ENCODE results near the gene BAHCC1.

DNA sequence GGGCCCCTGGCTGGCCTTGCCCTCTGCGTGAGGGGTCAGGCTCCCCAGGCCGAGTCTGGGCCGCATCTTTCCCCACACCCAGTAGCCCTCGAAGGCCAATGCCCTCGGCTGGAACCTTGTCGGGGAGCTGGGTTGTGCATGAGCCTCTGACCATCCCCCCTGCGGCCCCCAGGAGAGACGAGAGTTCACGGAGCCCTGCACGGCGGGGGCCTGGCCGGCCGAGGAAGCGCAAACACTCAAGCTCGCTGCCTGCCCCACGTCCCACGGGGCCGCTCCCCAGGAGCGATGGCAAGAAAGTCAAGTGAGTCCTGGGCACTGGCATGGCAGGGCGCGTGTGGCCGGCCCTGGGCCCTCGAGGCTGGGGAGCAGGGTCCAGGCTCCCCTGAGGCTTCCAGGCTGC, 57.3 kb downstream of the BAHCC1 start:
- TF ChIP-seq, protein P1, sequence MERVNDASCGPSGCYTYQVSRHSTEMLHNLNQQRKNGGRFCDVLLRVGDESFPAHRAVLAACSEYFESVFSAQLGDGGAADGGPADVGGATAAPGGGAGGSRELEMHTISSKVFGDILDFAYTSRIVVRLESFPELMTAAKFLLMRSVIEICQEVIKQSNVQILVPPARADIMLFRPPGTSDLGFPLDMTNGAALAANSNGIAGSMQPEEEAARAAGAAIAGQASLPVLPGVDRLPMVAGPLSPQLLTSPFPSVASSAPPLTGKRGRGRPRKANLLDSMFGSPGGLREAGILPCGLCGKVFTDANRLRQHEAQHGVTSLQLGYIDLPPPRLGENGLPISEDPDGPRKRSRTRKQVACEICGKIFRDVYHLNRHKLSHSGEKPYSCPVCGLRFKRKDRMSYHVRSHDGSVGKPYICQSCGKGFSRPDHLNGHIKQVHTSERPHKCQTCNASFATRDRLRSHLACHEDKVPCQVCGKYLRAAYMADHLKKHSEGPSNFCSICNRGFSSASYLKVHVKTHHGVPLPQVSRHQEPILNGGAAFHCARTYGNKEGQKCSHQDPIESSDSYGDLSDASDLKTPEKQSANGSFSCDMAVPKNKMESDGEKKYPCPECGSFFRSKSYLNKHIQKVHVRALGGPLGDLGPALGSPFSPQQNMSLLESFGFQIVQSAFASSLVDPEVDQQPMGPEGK (CRISPR knock-in tag; IDR thresholded peaks at IDR 0.05; ENCODE audit: borderline replicate concordance), result no peak
- TF ChIP-seq TSHZ2 (CRISPR knock-in tag; IDR thresholded peaks at IDR 0.05), result no peak
- no peak for TF ChIP-seq ESRRG (CRISPR knock-in tag; IDR thresholded peaks at IDR 0.05)
- no peak for TF ChIP-seq CSDC2 (CRISPR knock-in tag; IDR thresholded peaks at IDR 0.05)
- no peak for TF ChIP-seq ZC3H10 (CRISPR knock-in tag; IDR thresholded peaks at IDR 0.05)
- no peak for TF ChIP-seq ZFP3 (CRISPR knock-in tag; IDR thresholded peaks at IDR 0.05)
- no peak for TF ChIP-seq ZNF8 (CRISPR knock-in tag; IDR thresholded peaks at IDR 0.05)
- TF ChIP-seq, protein P2, sequence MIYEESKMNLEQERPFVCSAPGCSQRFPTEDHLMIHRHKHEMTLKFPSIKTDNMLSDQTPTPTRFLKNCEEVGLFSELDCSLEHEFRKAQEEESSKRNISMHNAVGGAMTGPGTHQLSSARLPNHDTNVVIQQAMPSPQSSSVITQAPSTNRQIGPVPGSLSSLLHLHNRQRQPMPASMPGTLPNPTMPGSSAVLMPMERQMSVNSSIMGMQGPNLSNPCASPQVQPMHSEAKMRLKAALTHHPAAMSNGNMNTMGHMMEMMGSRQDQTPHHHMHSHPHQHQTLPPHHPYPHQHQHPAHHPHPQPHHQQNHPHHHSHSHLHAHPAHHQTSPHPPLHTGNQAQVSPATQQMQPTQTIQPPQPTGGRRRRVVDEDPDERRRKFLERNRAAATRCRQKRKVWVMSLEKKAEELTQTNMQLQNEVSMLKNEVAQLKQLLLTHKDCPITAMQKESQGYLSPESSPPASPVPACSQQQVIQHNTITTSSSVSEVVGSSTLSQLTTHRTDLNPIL (CRISPR knock-in tag; IDR thresholded peaks at IDR 0.05; ENCODE audit: low read depth), result no peak
- TF ChIP-seq, protein P3, sequence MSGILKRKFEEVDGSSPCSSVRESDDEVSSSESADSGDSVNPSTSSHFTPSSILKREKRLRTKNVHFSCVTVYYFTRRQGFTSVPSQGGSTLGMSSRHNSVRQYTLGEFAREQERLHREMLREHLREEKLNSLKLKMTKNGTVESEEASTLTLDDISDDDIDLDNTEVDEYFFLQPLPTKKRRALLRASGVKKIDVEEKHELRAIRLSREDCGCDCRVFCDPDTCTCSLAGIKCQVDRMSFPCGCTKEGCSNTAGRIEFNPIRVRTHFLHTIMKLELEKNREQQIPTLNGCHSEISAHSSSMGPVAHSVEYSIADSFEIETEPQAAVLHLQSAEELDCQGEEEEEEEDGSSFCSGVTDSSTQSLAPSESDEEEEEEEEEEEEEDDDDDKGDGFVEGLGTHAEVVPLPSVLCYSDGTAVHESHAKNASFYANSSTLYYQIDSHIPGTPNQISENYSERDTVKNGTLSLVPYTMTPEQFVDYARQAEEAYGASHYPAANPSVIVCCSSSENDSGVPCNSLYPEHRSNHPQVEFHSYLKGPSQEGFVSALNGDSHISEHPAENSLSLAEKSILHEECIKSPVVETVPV (CRISPR knock-in tag; IDR thresholded peaks at IDR 0.05), result no peak
- TF ChIP-seq ZFP30 (CRISPR knock-in tag; IDR thresholded peaks at IDR 0.05), result no peak
- TF ChIP-seq ZNF565 (CRISPR knock-in tag; conservative IDR thresholded peaks at IDR 0.05; ENCODE audit: low read depth), result no peak

All from SK-N-SH treated with all-trans-retinoic acid at 6 μM for 48 hours (cell line).